22Rv1 (cell line): ENCODE measurements around the gene SFR1.

Experiments
- ZFX ChIP-seq: fragments of 450-650 bp; IDR thresholded peaks from 2 replicates; pipeline ENCODE4 v1.6.1; 2017; ENCODE audit warnings: antibody characterized with exemption, borderline replicate concordance
- TF ChIP-seq, protein P1 (sequence below): fragments of 450-650 bp; IDR thresholded peaks from 2 replicates; pipeline ENCODE4 v1.5.1; 2017; ENCODE audit warnings: mild to moderate bottlenecking

DNA sequence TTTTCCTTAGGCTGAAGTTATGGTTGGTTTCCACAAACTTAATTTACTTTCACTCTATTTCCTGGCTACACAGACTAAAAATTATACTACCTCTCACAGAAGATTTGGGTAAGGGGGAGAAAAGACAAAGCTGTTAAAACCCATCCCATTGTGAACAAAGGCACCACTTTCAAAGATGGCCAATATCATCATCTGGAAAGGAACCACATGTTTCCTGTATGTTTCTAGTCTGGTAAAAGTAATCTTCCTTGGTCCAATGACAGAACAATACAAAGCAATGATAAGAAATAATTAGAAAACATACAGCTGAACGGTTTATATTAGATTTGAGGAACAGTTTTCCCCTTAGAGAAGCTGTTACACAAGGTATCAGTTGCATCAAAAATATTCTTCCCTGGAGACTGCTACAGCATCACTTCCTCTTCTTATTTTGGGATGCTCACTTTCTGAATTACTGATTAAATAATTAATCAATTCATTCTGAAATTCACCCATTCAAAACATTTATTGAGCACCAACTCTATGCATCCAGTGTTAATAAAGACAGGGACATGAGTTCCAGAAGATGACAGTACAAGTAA is 8.5 kb upstream of the SFR1 start:
- TF ChIP-seq, protein P1, sequence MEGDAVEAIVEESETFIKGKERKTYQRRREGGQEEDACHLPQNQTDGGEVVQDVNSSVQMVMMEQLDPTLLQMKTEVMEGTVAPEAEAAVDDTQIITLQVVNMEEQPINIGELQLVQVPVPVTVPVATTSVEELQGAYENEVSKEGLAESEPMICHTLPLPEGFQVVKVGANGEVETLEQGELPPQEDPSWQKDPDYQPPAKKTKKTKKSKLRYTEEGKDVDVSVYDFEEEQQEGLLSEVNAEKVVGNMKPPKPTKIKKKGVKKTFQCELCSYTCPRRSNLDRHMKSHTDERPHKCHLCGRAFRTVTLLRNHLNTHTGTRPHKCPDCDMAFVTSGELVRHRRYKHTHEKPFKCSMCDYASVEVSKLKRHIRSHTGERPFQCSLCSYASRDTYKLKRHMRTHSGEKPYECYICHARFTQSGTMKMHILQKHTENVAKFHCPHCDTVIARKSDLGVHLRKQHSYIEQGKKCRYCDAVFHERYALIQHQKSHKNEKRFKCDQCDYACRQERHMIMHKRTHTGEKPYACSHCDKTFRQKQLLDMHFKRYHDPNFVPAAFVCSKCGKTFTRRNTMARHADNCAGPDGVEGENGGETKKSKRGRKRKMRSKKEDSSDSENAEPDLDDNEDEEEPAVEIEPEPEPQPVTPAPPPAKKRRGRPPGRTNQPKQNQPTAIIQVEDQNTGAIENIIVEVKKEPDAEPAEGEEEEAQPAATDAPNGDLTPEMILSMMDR, result no peak
- no peak for TF ChIP-seq ZFX
